HG02870 (cell line): ENCODE data around the gene NUTM2E.
"Not testable (repeated sequence)": the region's sequence is repeated elsewhere in the genome, so short reads cannot be mapped to it uniquely, and the experiment has no call there.

ENCODE experiments used
- ATAC-seq: cut with Tn5 transposase; IDR thresholded peaks from one replicate; pipeline ENCODE4 v1.9.1; 2021; ENCODE audit warnings: mild to moderate bottlenecking, moderate library complexity; ENCODE audit not compliant: unreplicated experiment

Gene NUTM2E

DNA sequence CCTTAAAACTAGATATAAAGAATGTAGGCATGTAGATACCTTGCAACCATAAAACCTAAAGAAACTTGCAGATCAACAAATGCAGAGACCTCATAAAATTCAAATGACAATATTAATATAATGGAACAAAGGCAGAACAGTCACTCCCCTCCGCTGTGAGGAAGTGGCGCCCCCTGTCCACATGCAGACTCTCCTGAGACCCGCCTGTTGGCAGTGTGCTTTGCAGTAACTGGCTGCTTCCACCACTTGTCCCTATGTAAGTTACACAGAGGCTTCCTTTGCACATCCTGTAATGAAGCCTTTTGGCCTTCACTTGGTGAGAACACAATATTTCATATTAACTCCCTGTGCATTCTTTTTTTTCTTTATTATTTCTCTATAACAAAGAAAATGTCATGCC is 36.3 kb downstream of the NUTM2E start:
- not testable (repeated sequence) for ATAC-seq

DNA sequence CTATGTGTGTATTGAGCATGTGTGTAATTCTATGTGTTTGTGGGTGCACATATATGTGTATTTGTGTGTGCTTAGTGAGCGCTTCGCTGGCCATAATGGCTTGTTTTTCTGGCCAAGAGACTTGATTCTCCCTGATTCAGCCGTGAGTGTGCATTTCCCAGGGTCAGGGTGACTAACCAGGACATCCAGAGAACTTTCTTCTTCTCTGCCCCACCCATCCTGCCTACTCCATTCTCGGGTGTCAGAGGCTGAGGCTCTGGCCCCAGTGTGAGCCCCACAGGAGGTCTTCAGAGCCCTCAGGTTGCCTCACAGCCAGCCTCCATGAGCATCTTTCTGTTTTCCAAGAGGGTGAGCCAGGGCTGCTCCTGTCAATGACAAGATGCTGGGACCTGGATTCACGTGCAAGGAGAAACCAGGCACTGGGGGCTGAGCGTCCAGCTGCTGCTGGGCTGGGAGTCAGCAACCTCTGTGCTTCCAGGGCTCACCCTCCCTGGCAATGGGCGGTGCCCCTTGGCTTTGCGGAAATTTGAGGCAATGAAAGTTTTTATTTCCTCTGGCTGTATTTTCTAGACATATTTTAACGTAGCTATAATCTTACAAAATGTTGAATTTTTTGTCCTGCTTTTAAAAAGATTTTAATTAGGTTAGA is 40.5 kb downstream of the NUTM2E start:
- ATAC-seq, result not testable (repeated sequence)

DNA sequence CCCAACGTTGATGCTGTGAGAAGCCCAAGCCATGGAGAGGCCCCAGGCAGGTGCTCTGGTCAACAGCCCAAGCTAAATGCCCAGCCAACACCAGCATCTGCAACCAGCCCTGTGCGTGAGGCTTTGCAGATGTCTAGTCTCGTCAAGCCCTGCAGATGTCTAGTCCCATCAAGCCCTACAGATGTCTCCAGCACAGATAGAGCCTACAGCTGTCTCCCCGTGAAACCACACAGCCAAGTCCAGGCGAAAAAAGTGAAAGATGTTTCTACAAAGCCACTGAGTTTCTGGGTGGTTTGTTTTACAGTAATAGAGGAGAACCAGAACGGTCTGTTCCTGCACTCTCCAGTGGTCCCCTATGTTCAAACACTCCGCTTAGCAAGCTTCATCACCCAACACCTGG is 41.5 kb downstream of the NUTM2E start:
- peak; percentile 63 for ATAC-seq

DNA sequence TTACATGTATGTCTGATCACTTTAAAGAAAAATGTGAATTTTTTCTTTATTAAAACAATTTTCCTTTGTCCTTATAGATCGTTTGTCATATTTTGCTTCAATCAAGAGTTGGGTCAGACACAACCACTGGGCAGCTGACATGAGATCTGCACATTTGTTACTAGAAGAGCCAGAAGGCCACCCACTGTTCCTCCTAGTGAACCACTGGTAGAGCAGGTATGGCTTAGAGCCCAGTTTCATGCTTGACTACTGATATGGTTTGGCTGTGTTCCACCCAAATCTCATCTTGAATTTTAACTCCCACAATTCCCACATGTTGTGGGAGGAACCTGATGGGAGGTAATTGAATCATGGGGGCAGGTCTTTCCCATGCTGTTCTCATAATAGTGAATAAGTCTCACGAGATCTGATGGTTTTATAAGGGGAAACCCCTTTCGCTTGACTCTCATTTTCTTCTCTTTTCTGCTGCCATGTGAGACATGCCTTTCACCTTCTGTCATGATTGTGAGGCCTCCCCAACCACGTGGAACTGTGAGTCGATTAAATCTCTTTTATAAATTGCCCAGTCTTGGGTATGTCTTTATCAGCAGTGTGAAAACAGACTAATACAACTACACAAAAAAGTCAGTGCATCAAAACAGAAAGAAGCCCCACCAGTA is 43.0 kb downstream of the NUTM2E start:
- not testable (repeated sequence) for ATAC-seq

DNA sequence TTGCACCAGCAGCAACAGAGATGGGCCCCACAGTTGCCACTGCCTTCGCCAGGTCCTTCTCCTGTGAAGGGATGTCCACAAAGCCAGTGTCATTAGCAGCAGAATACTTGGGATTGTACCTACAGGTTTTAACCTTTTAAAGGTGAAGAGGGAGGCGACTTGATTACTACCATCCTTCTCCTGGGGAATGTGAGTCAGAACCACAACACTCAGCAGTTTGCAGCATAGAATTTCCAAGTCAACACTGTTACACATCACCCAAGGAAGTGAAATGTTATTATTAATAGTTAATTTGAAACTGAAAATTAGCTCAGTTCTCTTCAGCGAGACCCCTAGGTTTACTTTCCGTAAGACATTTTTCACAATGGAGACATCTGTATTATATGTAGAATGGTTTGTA is 45.2 kb downstream of the NUTM2E start:
- ATAC-seq, result not testable (repeated sequence)
